NCI-H2107 treated with DMSO at 0.1 percent for 48 hours (cell line): Measurements from ENCODE around the gene ROR1.

Experiments
- DNase-seq: peaks from one replicate; lab custom pipeline; 2025; ENCODE audit not compliant: unreplicated experiment; lab: John Stamatoyannopoulos, UW

The ROR1 gene

GRCh38 chr1:63928186-63929105 is 154.6 kb downstream of the ROR1 start:
- DNase-seq, result no peak

- DNase-seq, result no peak
Measured at GRCh38 chr1:63929106-63929478, 155.3 kb downstream of the ROR1 start.

GRCh38 chr1:63931468-63931867 is 157.7 kb downstream of the ROR1 start:
- DNase-seq, result no peak

- no peak for DNase-seq
Measured at GRCh38 chr1:63934697-63935096, 160.9 kb downstream of the ROR1 start.

GRCh38 chr1:63935143-63935542 is 161.3 kb downstream of the ROR1 start:
- peak; percentile 22 for DNase-seq

- no peak for DNase-seq
Measured at GRCh38 chr1:63935553-63935952, 161.7 kb downstream of the ROR1 start.

GRCh38 chr1:63936276-63936675 is 162.5 kb downstream of the ROR1 start:
- DNase-seq, result no peak

- no peak for DNase-seq
Measured at GRCh38 chr1:63936801-63937200, 163.0 kb downstream of the ROR1 start.

GRCh38 chr1:63937461-63938022 is 163.7 kb downstream of the ROR1 start:
- DNase-seq, result no peak

- no peak for DNase-seq
Measured at GRCh38 chr1:63940440-63940839, 166.6 kb downstream of the ROR1 start.

GRCh38 chr1:63943393-63943792 is 169.6 kb downstream of the ROR1 start:
- DNase-seq, result no peak

GRCh38 chr1:63945943-63946342 is 172.1 kb downstream of the ROR1 start:
- DNase-seq, result no peak

- DNase-seq, result no peak
Measured at GRCh38 chr1:63946866-63947491, 173.2 kb downstream of the ROR1 start.

GRCh38 chr1:63947904-63948303 is 174.1 kb downstream of the ROR1 start:
- no peak for DNase-seq

- DNase-seq, result no peak
Measured at GRCh38 chr1:63950023-63950422, 176.2 kb downstream of the ROR1 start.

- no peak for DNase-seq
Measured at GRCh38 chr1:63951059-63951946, 177.5 kb downstream of the ROR1 start.

- DNase-seq, result no peak
Measured at GRCh38 chr1:63954187-63954586, 180.4 kb downstream of the ROR1 start.

- no peak for DNase-seq
Measured at GRCh38 chr1:63955370-63956145, 181.7 kb downstream of the ROR1 start.

GRCh38 chr1:63958556-63958955 is 184.7 kb downstream of the ROR1 start:
- DNase-seq, result no peak

- DNase-seq, result no peak
Measured at GRCh38 chr1:63960326-63960725, 186.5 kb downstream of the ROR1 start.
